Mucosa of descending colon (tissue), 3 donors: ENCODE results near the gene IPMK. TPM values are rescaled to one million over a fixed set of nuclear protein-coding genes. Genes with fewer than 3 reads are reported as not detected.
A peak's percentile ranks its signal among the peaks of the same experiment; 100 is the strongest.

ENCODE experiments used
- ATAC-seq: fragments of 200-7000 bp; cut with Tn5 transposase; one replicate; pipeline ENCODE4 v1.9.1; 2020; ENCODE audit warnings: mild to moderate bottlenecking, moderate library complexity
- DNase-seq, 3 donors: peaks; one replicate each; pipeline ENCODE4 v3.0.0-alpha.2; 2020
- H3K36me3 ChIP-seq: fragments of 200-600 bp; one replicate; pipeline ENCODE4 v1.8.0; 2021; ENCODE audit warnings: low read depth, mild to moderate bottlenecking
- H3K4me1 ChIP-seq: fragments of 200-600 bp; one replicate; pipeline ENCODE4 v1.8.0; 2021; ENCODE audit warnings: low read depth, mild to moderate bottlenecking
- H3K4me3 ChIP-seq: fragments of 200-600 bp; one replicate; pipeline ENCODE4 v1.8.0; 2021; ENCODE audit warnings: mild to moderate bottlenecking
- H3K9me3 ChIP-seq: fragments of 200-600 bp; one replicate; pipeline ENCODE4 v1.8.0; 2021; ENCODE audit warnings: mild to moderate bottlenecking
- intact Hi-C, 2 donors: fragments of 100-400 bp; cut with DNase I in 1 of 2; cut with micrococcal nuclease in 1 of 2; formaldehyde crosslinking; loops; one replicate each; pipeline versions ENCODE4 v1.11.0 to v1.11.1; 2022; cut with DNase I, micrococcal nuclease
- total RNA-seq, 3 donors: library from RNA; stranded (reverse); fragmentation: NEBNext Ultra II Directional in 2 of 3; extraction: Animal tissue kit (Norgen Biotek cat#: 25700) in 2 of 3; gene quantifications; one replicate each; pipeline versions ENCODE4 v1.2.1 to v1.2.4, GENCODE V29; 2021 to 2023
- TF ChIP-seq, protein P1 (sequence below): fragments of 200-600 bp; IDR thresholded peaks from one replicate; pipeline ENCODE4 v1.8.0; 2022; ENCODE audit warnings: antibody characterized with exemption, mild to moderate bottlenecking
- donor health status: DM: no; HTN: no; CAD: no; lungs with moderate emphysema.
- donor health status: DM: no; HTN: no; CAD: no.
- donor health status: DM: no; HTN: yes; CAD: no.

The IPMK gene
- total RNA-seq, 3 donors from 2014 or later = 8.6 to 18.0 (median 15.3) TPM

- DNase-seq (peak in 1 of 3 donors; percentile 50), ATAC-seq (peak; percentile 90)
- TF ChIP-seq, protein P1, sequence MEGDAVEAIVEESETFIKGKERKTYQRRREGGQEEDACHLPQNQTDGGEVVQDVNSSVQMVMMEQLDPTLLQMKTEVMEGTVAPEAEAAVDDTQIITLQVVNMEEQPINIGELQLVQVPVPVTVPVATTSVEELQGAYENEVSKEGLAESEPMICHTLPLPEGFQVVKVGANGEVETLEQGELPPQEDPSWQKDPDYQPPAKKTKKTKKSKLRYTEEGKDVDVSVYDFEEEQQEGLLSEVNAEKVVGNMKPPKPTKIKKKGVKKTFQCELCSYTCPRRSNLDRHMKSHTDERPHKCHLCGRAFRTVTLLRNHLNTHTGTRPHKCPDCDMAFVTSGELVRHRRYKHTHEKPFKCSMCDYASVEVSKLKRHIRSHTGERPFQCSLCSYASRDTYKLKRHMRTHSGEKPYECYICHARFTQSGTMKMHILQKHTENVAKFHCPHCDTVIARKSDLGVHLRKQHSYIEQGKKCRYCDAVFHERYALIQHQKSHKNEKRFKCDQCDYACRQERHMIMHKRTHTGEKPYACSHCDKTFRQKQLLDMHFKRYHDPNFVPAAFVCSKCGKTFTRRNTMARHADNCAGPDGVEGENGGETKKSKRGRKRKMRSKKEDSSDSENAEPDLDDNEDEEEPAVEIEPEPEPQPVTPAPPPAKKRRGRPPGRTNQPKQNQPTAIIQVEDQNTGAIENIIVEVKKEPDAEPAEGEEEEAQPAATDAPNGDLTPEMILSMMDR = peak; percentile 7
- Histone ChIP-seq H3K36me3 (no peaks in the 10 kb centered on the region), H3K9me3 (no peaks in the 10 kb centered on the region), H3K4me1 (no peaks in the 10 kb centered on the region), H3K4me3 (no peak overlapping the region)
- intact Hi-C loops = loop anchor here (2.0 to 5.0 kb wide), 2 partner anchors 109 to 115 kb away; no protein-coding TSS in a partner anchor
Observed at GRCh38 chr10:58291538-58292174, 24.0 kb upstream of the IPMK start.

DNA sequence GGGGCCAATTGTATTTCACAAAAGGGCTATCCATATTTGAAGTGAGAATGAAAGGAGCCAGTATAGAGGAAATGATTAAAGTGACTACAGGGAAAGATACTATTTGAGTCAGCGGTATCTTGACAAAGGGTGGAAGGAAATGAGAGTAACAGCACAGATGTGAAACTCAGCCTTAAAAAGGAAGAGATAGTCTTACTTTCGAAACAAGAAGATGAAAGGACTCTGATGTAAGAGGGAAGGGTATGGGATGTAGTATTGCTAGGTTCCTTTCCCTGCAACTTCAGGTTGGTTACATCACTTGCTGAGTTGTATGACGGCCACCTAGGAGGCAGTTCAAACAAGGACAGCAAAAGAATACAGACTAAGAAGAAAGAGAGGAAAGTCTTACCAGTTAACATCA lies 14.9 kb upstream of the IPMK start:
- intact Hi-C loops = no loop called here
- DNase-seq (no peak), ATAC-seq (peak; percentile 60)
- Histone ChIP-seq H3K4me3 (no peak overlapping the region), H3K36me3 (no peaks in the 10 kb centered on the region), H3K4me1 (no peaks in the 10 kb centered on the region), H3K9me3 (no peaks in the 10 kb centered on the region)
- TF ChIP-seq, protein P1 = no peak

GRCh38 chr10:58281092-58281752 lies 13.5 kb upstream of the IPMK start:
- TF ChIP-seq, protein P1 = no peak
- DNase-seq = no peak
- no peaks in the 10 kb centered on the region for H3K4me1 ChIP-seq
- no peak for ATAC-seq
- intact Hi-C loops = no loop called here
- no peaks in the 10 kb centered on the region for H3K36me3 ChIP-seq
- H3K4me3 ChIP-seq = no peak overlapping the region
- no peaks in the 10 kb centered on the region for H3K9me3 ChIP-seq

GRCh38 chr10:58280477-58280876 lies 12.8 kb upstream of the IPMK start:
- intact Hi-C loops = no loop called here
- DNase-seq (no peak), ATAC-seq (no peak)
- no peak overlapping the region for H3K4me3 ChIP-seq
- H3K36me3 ChIP-seq = no peaks in the 10 kb centered on the region
- H3K4me1 ChIP-seq = no peaks in the 10 kb centered on the region
- H3K9me3 ChIP-seq = no peaks in the 10 kb centered on the region
- TF ChIP-seq, protein P1 = no peak

GRCh38 chr10:58278962-58279307 lies 11.2 kb upstream of the IPMK start:
- ATAC-seq (no peak), DNase-seq (no peak)
- no peaks in the 10 kb centered on the region for H3K9me3 ChIP-seq
- TF ChIP-seq, protein P1 = no peak
- H3K4me1 ChIP-seq = peaks cover 6% of the 10 kb centered on the region
- H3K4me3 ChIP-seq = no peak overlapping the region
- no peaks in the 10 kb centered on the region for H3K36me3 ChIP-seq
- intact Hi-C loops = no loop called here
